Head of caudate nucleus (tissue), 42 donors: ENCODE results near the gene PLS1.
"Not testable (repeated sequence)": the region's sequence is repeated elsewhere in the genome, so short reads cannot be mapped to it uniquely, and the experiment has no call there.

ENCODE experiments used
- DNase-seq, 42 donors: peaks; one replicate each; pipeline versions ENCODE4 v3.0.0 to v3.0.0-alpha.2; 2020 to 2021; ENCODE audit warnings: mixed read lengths in 7 of 42
- intact Hi-C: fragments of 100-400 bp; cut with DNase I; formaldehyde crosslinking; loops from one replicate; pipeline ENCODE4 v1.15.0; 2022

Gene PLS1

GRCh38 chr3:142595951-142596725 lies at the start of gene PLS1:
Gene PLS1 (plus strand): TSS chr3:142596393. CDS start chr3:142664238, 67,845 bp downstream.
- intact Hi-C loops, result loop anchor here (2.0 to 10.0 kb wide), 2 partner anchors 17 to 129 kb away; partner anchors contain the start of genes ATR and TRPC1

GRCh38 chr3:142549986-142550385 lies 46.2 kb upstream of the PLS1 start:
- intact Hi-C loops, result no loop called here

More at GRCh38 chr3:142595951-142596725, at the start of gene PLS1:
- peak; percentile 45 to 91 (median 82) for DNase-seq

GRCh38 chr3:142552579-142552978 lies 43.6 kb upstream of the PLS1 start:
- intact Hi-C loops, DNase-seq: not testable (repeated sequence)

More at GRCh38 chr3:142549986-142550385, 46.2 kb upstream of the PLS1 start:
- no peak for DNase-seq

- intact Hi-C loops, result no loop called here
- DNase-seq, result no peak
Measured at GRCh38 chr3:142553741-142554140, 42.5 kb upstream of the PLS1 start.

- DNase-seq, result no peak
- intact Hi-C loops, result no loop called here
Measured at GRCh38 chr3:142560118-142560517, 36.1 kb upstream of the PLS1 start.

GRCh38 chr3:142563496-142563997 lies 32.6 kb upstream of the PLS1 start:
- DNase-seq, result no peak
- intact Hi-C loops, result no loop called here

- DNase-seq, result no peak
- intact Hi-C loops, result no loop called here
Measured at GRCh38 chr3:142566096-142566495, 30.1 kb upstream of the PLS1 start.

- no peak for DNase-seq
- intact Hi-C loops, result no loop called here
Measured at GRCh38 chr3:142568393-142569017, 27.7 kb upstream of the PLS1 start.

GRCh38 chr3:142569422-142569821 lies 26.8 kb upstream of the PLS1 start:
- DNase-seq, intact Hi-C loops: not testable (repeated sequence)

- DNase-seq, intact Hi-C loops: not testable (repeated sequence)
Measured at GRCh38 chr3:142574223-142574622, 22.0 kb upstream of the PLS1 start.

- intact Hi-C loops, result no loop called here
- no peak for DNase-seq
Measured at GRCh38 chr3:142574665-142575064, 21.5 kb upstream of the PLS1 start.

GRCh38 chr3:142576792-142577191 lies 19.4 kb upstream of the PLS1 start:
- intact Hi-C loops, result no loop called here
- no peak for DNase-seq

GRCh38 chr3:142577696-142578328 lies 18.4 kb upstream of the PLS1 start:
- DNase-seq, result no peak

GRCh38 chr3:142578329-142579223 lies 17.6 kb upstream of the PLS1 start, which contains the start of gene ATR:
Gene ATR (minus strand): TSS chr3:142578733. CDS start chr3:142578704, 29 bp downstream.
- DNase-seq, result peak; percentile 93 to 99 (median 97)
- intact Hi-C loops, result loop anchor here (2.0 kb wide), 1 partner anchor 18 kb away; the partner anchor contains the start of gene PLS1

More at GRCh38 chr3:142577696-142578328, 18.4 kb upstream of the PLS1 start:
- intact Hi-C loops, result loop anchor here (2.0 kb wide), 1 partner anchor 19 kb away; the partner anchor contains the start of gene PLS1

GRCh38 chr3:142580061-142580423 lies 16.2 kb upstream of the PLS1 start:
- intact Hi-C loops, result no loop called here
- no peak for DNase-seq

- intact Hi-C loops, result not testable (repeated sequence)
Measured at GRCh38 chr3:142581070-142581469, 15.1 kb upstream of the PLS1 start.

GRCh38 chr3:142586803-142587406 lies 9.3 kb upstream of the PLS1 start:
- intact Hi-C loops, result loop anchor here (5.0 kb wide), 1 partner anchor 405 kb away; no protein-coding TSS in a partner anchor
- peak in 14 of 42 donors; percentile 19 to 63 (median 36) for DNase-seq

More at GRCh38 chr3:142581070-142581469, 15.1 kb upstream of the PLS1 start:
- DNase-seq, result not testable (repeated sequence)

- no peak for DNase-seq
- intact Hi-C loops, result loop anchor here (5.0 kb wide), 1 partner anchor 404 kb away; no protein-coding TSS in a partner anchor
Measured at GRCh38 chr3:142588703-142589102, 7.5 kb upstream of the PLS1 start.
